Measurements from ENCODE around the gene UNC5A.

The UNC5A gene

DNA sequence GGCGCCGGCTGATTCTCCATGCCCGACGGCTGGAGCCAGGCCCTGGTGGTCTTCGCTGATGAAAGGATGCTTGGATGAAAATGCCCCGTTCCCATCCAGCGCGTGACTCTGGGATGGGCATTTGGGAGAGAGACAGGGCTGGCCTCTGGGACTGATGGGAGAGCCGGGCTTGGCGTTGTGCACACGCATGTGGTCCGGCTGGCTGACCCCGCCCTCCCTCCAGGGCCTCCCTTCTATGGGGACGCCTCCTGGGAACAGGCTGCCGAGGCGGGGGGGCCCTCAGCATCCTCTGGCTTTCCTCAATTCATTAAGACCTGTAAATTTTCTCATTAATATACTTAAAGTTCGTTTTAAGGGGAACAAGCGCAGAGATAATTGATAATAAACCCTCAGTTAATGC lies 36.8 kb downstream of the UNC5A start:
- FAIRE-seq, result no peak

GRCh38 chr5:176847726-176848290 lies 37.4 kb downstream of the UNC5A start:
- no peak for FAIRE-seq

DNA sequence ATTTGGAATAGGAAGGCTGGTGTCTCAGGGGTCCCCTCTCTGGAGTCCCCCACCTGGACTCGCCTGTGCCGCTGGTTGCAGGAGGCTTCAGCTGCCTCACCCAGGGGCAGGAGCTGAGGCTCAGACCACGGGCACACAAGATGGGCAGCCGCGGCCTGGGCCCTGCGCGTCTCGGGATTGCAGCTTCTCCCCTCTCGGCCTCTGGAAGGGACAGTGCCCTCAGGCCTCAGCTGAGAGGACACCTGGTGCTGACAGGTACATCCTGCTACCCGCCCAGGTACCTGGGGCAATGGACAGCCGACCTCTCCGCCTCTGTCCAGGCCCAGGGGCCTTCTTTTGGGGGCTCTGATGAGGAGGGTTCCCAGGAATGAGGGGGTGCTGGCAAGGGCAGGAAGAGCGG lies 38.3 kb downstream of the UNC5A start:
- no peak for FAIRE-seq

DNA sequence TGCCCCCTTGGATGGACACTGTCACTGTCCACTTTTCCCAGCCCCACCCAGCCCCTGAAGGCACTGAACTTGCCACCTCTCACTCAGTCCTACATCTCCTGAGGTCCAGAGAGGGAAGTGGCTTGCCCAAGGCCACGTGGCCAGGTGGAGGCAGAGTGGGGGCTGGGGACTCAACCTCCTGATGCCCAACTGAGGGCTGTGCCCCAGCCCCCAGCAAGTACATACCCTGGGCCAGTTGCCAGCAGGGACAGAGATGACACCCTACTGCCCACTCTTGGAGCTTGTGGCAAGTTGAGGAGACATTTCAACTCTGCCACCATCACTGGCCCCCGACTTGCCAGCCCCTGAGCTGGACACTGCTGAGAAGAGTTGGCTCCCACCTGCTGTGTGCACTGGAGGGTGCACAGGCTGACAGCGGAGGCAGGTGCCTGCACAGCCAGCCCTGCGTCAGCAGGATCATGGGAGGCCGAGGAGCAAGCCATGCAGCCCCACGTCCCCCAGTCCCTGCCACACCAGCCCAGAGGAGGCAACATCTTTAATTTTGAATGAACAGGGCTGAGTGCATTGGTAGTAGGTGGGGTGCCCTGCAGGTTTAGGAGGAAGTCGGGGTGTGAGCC lies 39.4 kb downstream of the UNC5A start:
- no peak for FAIRE-seq

GRCh38 chr5:176850371-176851245 lies 40.2 kb downstream of the UNC5A start:
- FAIRE-seq, result no peak

GRCh38 chr5:176851380-176851779 lies 41.0 kb downstream of the UNC5A start:
- FAIRE-seq, result no peak

DNA sequence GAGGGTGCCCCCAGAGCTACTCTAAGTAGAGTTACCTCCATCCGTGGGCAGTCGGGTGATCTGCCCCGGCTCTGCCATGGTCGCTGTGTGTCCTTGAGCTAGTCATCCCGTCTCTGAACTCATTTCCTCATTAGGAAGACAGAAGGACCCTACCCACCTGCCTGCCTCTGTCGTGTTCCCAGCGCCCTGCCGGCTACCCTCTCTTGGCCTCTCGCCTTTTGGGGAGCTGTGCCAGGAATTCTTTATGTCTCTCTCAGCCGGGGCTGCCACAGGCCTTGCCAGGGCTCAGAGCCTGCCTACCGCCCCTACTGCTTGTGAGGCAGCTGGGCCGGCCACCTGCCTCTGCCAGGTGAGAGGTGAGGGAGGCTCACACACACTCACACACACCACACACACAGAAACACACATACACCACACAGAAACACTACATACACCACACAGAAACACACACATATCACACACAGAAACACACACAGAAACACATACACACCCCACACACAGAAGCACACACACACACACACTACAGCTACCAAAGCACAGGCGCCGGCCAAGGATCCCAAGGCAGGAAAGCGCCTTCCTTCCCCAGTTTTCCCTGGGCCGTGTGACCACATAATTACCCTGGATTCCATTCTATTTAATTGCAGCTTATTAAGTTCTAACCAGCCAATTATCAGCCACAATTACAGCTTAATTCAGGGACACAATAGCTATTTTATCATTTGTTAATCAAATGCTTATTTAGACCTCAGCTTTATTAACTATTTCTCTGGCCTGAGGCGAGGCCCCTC lies 41.7 kb downstream of the UNC5A start:
- no peak for FAIRE-seq

DNA sequence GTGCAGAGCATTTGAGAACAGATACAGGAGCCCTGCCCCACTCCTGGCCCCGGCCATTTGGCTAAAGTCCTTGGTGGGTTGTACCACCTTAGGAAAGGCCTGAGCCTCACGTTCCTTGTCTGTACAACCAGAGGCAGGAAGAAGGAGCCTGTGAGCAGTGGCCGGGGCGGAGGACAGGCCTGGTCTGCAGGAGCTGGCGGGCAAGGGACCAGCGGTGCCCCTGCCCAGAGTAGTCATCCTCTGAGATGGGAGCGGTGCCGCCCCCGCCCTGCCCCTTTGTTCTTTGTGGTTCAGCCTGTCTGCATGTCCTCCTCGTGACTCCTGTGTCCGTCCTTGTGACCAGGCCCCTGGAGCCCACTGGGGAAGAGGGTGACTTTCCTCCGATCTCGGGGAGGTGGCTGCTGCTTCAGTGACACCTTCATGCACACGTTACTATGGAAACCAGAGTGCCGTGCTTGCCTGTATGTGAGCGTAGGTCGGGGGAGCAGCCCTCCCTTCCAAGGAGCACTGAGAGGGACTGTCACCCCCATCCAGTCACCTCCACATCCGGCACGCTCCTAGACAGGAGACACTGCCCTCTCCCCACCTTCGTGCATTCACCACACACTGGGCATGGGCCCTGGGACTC lies 42.9 kb downstream of the UNC5A start:
- no peak for FAIRE-seq

GRCh38 chr5:176854164-176854563 lies 43.8 kb downstream of the UNC5A start:
- no peak for FAIRE-seq

DNA sequence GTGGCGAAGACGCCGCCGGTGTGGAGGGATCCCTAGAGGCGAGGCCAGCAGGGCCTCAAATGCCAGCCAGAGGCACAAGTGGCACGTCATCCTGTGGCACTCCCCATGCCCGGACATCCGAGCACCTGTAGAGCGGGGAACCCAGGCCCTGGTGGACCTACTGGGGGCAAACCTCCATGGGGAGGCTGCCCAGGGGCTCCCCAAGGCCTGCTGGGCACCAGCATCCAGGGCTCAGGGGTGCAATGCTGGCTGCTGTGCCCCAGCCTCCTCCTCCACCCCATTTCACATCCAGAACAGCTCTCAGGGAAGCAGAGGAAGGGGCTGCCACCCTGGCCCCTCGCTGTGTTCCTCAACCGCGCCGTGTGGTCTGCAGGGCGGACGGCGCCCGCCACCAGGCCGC lies 45.2 kb downstream of the UNC5A start:
- FAIRE-seq, result no peak

DNA sequence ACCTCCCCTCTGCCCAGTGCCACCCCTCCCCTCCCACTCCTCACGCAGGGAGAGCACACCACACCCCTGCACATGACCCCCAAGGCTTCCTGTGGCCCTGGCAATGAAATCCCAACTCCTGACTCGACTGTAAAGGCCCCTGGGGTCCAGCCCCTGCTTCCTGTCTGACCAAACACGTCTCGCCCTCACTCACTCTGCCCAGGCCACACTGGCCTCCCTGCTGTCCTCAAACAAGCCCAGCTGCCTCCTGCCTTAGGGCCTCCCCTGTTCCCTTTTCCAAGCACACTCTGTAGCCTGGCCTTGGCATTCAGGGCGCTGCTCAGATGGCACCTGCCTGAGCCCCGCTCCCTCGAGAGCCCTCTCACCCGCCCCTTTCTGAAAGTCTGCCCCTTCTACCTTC lies 46.4 kb downstream of the UNC5A start:
- no peak for FAIRE-seq

GRCh38 chr5:176857216-176857893 lies 47.0 kb downstream of the UNC5A start:
- no peak for FAIRE-seq

GRCh38 chr5:176857894-176858273 lies 47.5 kb downstream of the UNC5A start:
- FAIRE-seq, result no peak

DNA sequence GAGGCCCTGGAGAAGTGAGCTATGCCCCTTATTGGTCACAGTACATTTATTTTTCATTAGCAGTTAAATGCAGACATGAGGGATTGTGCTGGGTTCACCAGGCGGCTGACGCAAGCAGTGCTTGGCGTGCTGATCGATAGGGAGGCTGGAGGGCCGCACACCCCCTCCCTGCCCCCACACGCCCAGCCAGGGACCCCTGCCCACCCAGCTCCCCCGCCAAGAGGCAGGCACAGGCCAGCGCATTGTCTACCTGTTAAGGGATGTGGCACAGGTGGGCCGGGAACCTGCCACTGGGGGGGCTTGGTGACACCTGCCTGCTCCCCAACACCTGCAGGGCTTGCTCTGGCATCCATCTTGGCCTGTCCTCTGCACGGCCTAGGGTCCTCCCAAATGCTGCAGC lies 49.6 kb downstream of the UNC5A start:
- FAIRE-seq, result no peak

DNA sequence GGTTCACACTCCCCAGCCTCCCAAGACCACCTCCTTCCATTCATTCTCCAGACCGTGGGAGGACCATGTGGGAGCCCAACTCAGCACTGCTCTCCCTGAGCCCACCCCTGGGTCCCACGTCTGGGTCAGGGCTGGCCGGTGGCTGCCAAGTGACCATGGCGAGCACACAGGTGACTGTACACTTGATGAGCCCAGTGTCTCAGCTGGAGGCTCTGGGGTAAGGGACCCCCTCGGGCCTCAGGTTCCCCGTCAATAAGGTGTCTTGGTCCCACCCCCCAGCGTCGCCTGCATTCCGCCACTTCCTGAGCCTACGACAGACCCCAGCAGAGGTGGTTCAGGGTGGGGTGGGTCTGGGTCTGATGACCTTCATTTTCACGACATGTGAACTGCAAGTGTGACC lies 50.0 kb downstream of the UNC5A start:
- no peak for FAIRE-seq

DNA sequence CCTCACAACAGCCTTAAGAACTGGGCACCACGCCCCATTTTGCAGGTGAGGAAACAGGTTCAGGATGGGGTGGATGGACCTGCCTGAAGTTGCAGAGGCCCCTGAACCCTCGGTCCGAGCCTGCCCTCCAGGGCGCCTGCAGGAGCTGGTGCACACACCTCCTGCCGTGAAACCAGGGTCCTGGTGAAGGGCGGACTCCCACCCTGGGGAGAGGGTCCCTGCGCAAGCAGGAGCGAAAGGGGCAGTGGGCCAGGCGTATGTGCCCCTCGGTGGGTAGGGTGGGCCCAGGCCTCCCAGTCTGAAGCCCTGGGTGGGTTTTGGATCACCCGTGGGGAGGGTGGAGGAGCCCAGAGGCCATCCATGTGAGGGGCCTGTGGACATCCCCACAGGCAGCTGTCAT lies 50.9 kb downstream of the UNC5A start:
- no peak for FAIRE-seq

- no peak for FAIRE-seq
Observed at GRCh38 chr5:176862330-176862995, 52.1 kb downstream of the UNC5A start.

- no peak for FAIRE-seq
Observed at GRCh38 chr5:176863041-176863764, 52.8 kb downstream of the UNC5A start.

DNA sequence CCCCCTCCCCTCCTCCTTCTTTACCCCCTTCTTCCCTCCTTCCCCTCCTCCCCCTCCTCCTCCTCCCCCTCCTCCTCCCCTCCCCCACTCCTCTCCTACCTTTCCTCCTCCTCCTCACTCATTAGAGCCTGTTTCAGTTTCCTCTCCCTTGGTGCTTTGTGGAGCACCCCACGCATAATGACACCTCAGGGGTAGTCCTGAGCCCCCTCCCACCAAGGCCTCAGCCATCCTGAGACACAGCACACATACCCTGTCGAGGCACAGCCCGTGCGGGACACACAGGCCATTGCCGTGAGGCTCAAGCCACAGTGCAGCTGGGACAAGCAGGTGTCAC lies 53.4 kb downstream of the UNC5A start:
- no peak for FAIRE-seq

GRCh38 chr5:176864755-176865154 lies 54.4 kb downstream of the UNC5A start:
- no peak for FAIRE-seq

DNA sequence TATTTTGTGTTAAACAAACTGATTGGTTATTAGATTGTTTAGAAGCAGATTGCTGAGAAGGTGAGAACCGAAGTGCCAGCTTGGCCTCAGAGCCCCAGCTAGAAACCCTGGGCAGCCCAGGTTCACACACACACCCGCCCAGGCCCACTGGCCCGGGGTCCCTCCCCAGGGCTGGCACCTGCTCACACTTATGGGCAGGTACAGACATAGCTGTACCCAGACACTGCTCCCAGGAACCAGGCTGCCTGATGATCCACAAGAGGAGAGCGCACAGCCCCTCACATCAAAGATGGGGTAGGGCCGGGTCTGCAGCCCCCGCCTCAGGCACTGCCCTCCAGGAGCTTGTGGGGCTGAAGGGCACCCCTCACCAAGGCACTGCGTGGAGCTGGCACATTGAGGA lies 55.6 kb downstream of the UNC5A start:
- FAIRE-seq, result no peak
